Measurements from ENCODE around the gene OCEL1.

OCEL1 gene

GRCh38 chr19:17240826-17241399, 14.9 kb downstream of the OCEL1 start:
- no peak for DNase-seq

- no peak for DNase-seq
Measured at GRCh38 chr19:17242431-17243208, 16.6 kb downstream of the OCEL1 start.

GRCh38 chr19:17243211-17243829, 17.3 kb downstream of the OCEL1 start:
- no peak for DNase-seq

- no peak for DNase-seq
Measured at GRCh38 chr19:17243830-17244617, 18.0 kb downstream of the OCEL1 start.

GRCh38 chr19:17244618-17245534, 18.9 kb downstream of the OCEL1 start:
- no peak for DNase-seq

- DNase-seq, result no peak
Measured at GRCh38 chr19:17245535-17245984, 19.5 kb downstream of the OCEL1 start, which contains the start of gene NR2F6. Gene NR2F6, minus strand, starts transcription at chr19:17245919. Its CDS starts 699 bp downstream, at chr19:17245220.

- no peak for DNase-seq
Measured at GRCh38 chr19:17246681-17247425, 20.8 kb downstream of the OCEL1 start.

GRCh38 chr19:17248011-17248776, 22.2 kb downstream of the OCEL1 start:
- no peak for DNase-seq

GRCh38 chr19:17249887-17250548, 24.0 kb downstream of the OCEL1 start:
- DNase-seq, result no peak

- DNase-seq, result no peak
Measured at GRCh38 chr19:17254636-17255035, 28.6 kb downstream of the OCEL1 start.

- DNase-seq, result no peak
Measured at GRCh38 chr19:17255150-17255621, 29.2 kb downstream of the OCEL1 start.

- DNase-seq, result no peak
Measured at GRCh38 chr19:17256130-17256529, 30.1 kb downstream of the OCEL1 start.

- DNase-seq, result no peak
Measured at GRCh38 chr19:17259118-17259780, 33.2 kb downstream of the OCEL1 start.

GRCh38 chr19:17259934-17260333, 33.9 kb downstream of the OCEL1 start:
- no peak for DNase-seq

- peak; percentile 74 for DNase-seq
Measured at GRCh38 chr19:17260842-17261325, 34.9 kb downstream of the OCEL1 start.

GRCh38 chr19:17262557-17262956, 36.5 kb downstream of the OCEL1 start:
- DNase-seq, result no peak

GRCh38 chr19:17263712-17264640, 38.0 kb downstream of the OCEL1 start:
- DNase-seq, result no peak

GRCh38 chr19:17264641-17264979, 38.6 kb downstream of the OCEL1 start, which contains the start of gene USHBP1:
Gene USHBP1, minus strand, starts transcription at chr19:17264745. Its CDS starts 446 bp downstream, at chr19:17264299.
- DNase-seq, result no peak
